Measurements from ENCODE around the gene TMEM117. TPM values are rescaled to one million over a fixed set of nuclear protein-coding genes. Genes with fewer than 3 reads are reported as not detected.

The TMEM117 gene
- total and polyA plus RNA-seq, 10 of the 15 experiments (the other 5 are each of a cell fraction or from before 2014, with no cell fraction given), result 3.1 to 8.2 (median 6.1) TPM

DNA sequence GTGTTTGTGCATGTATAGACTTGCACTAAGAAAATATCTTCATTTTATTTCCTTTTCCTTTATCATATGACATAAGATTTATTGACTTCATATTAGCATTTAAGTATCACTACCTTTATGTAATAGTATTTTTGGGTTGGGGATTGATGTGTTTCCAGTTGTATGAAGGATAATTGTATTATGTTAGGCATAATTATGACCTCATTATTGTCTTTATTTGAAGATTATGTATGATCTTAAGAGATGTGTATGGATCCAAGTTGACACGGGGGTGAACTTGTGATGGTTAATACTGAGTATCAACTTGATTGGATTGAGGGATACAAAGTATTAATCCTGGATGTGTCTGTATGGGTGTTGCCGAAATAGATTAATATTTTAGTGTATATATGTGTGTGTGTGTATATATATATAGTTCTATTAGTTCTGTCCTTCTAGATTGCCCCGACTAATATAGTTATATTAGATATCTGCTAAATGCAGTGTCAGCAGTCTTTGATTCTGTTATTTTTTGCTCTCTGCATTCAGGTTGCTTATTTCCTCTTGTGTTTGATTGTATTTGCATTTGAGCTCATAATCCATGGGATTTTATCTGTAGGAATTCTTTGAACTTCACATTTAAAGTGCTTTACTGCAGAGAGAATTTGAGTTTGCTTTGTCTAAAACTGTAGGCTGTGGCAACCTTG, 211.0 kb downstream of the TMEM117 start:
- Histone ChIP-seq H3K4me3 (no peak overlapping the region), H3K27ac (ENCODE audit: control insufficient read depth, insufficient read depth) (no peak overlapping the region), H2AFZ (ENCODE audit: control insufficient read depth, low read depth, low read length) (no peak overlapping the region), H3K27me3 (replicated peaks in 1 of 2; ENCODE audit: control insufficient read depth in 2 of 2, insufficient read depth in 2 of 2, low read length in 1 of 2) (no peaks in the 10 kb centered on the region), H3K79me2 (ENCODE audit: control insufficient read depth, insufficient read depth, low read length) (no peaks in the 10 kb centered on the region), H4K20me1 (ENCODE audit: control insufficient read depth, insufficient read depth) (no peaks in the 10 kb centered on the region), H3K4me1 (ENCODE audit: control insufficient read depth, insufficient read depth, low read length) (no peaks in the 10 kb centered on the region), H3K36me3 (ENCODE audit: control insufficient read depth in 2 of 2, insufficient read depth in 2 of 2, low read length in 1 of 2) (no peaks in the 10 kb centered on the region), H3K4me2 (ENCODE audit: control insufficient read depth, insufficient read depth) (no peak overlapping the region), H3K9ac (ENCODE audit: control insufficient read depth, insufficient read depth, low read length) (no peak overlapping the region), H3K9me3 (replicated peaks; ENCODE audit: control insufficient read depth, insufficient read depth, low read length) (no peaks in the 10 kb centered on the region)
- ChIA-PET CTCF (interaction anchor here (1.0 kb wide), 1 partner anchor 262 kb away, joined by 3 read pairs; no protein-coding TSS in a partner anchor), RAD21 (ENCODE audit: unreplicated experiment) (no interaction called here), SMC1A (ENCODE audit: uncharacterized antibody, unreplicated experiment) (no interaction called here), POLR2A (no interaction called here)
- TF ChIP-seq SUPT20H (IDR thresholded peaks at IDR 0.05; ENCODE audit: borderline replicate concordance, control insufficient read depth, low read depth, low read length) (no peak), KDM1A (IDR thresholded peaks at IDR 0.05; ENCODE audit: borderline replicate concordance) (no peak)
- ATAC-seq (no peak), DNase-seq (ENCODE audit: low read depth, low spot score) (no peak), FAIRE-seq (no peak)
- intact Hi-C loops (cut with micrococcal nuclease; ENCODE audit: unreplicated experiment) (no loop called here), in situ Hi-C loops (cut with MboI) (no loop called here)
- BruUV-seq (replicated peaks), result no TSS peak
- whole genome bisulfite sequencing (ENCODE audit: insufficient coverage, insufficient replicate concordance, low lambda C conversion rate, missing lambda C conversion rate), result 85% methylated on average over 3 of the region's 3 CpGs

DNA sequence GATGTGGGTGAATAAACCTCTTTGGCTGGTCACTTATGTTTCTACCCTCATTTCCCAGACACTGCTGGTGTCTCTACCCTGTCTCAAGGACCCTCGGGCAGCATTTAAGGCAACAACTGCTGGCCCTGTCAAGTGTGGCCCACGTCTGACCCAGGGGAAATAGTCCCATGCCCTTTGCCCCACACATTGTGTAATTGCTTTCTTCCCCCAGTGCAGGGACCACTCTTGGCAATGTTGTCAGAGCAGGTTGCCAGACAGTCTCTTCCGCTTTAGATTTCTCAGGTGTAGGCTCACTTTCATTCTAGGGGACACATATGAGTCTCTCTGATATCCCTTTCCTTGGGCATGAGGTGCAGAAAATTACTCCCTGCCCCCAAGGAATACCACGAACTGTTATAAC, 216.7 kb downstream of the TMEM117 start:
- DNase-seq (ENCODE audit: low read depth, low spot score) (no peak), FAIRE-seq (no peak), ATAC-seq (no peak)
- RAD21 ChIA-PET (ENCODE audit: unreplicated experiment), result no interaction called here
- SMC1A ChIA-PET (ENCODE audit: uncharacterized antibody, unreplicated experiment), result no interaction called here
- Histone ChIP-seq H3K4me3 (no peak overlapping the region), H2AFZ (ENCODE audit: control insufficient read depth, low read depth, low read length) (no peak overlapping the region), H3K79me2 (ENCODE audit: control insufficient read depth, insufficient read depth, low read length) (no peaks in the 10 kb centered on the region), H3K9ac (ENCODE audit: control insufficient read depth, insufficient read depth, low read length) (no peak overlapping the region), H3K27ac (ENCODE audit: control insufficient read depth, insufficient read depth) (no peak overlapping the region), H3K4me2 (ENCODE audit: control insufficient read depth, insufficient read depth) (no peak overlapping the region), H3K4me1 (ENCODE audit: control insufficient read depth, insufficient read depth, low read length) (no peaks in the 10 kb centered on the region), H3K27me3 (replicated peaks in 1 of 2; ENCODE audit: control insufficient read depth in 2 of 2, insufficient read depth in 2 of 2, low read length in 1 of 2) (no peaks in the 10 kb centered on the region), H3K9me3 (replicated peaks; ENCODE audit: control insufficient read depth, insufficient read depth, low read length) (no peaks in the 10 kb centered on the region), H4K20me1 (ENCODE audit: control insufficient read depth, insufficient read depth) (no peaks in the 10 kb centered on the region), H3K36me3 (ENCODE audit: control insufficient read depth in 2 of 2, insufficient read depth in 2 of 2, low read length in 1 of 2) (no peaks in the 10 kb centered on the region)
- POLR2A ChIA-PET, result no interaction called here
- WGBS (ENCODE audit: insufficient coverage, insufficient replicate concordance, low lambda C conversion rate, missing lambda C conversion rate), result 46% methylated on average over 4 of the region's 4 CpGs
- BruUV-seq (replicated peaks), result no TSS peak
- intact Hi-C loops (cut with micrococcal nuclease; ENCODE audit: unreplicated experiment) (no loop called here), in situ Hi-C loops (cut with MboI) (no loop called here)
- CTCF ChIA-PET, result no interaction called here
- TF ChIP-seq YBX1 (IDR thresholded peaks at IDR 0.05), result no peak
- TF ChIP-seq, protein P1, sequence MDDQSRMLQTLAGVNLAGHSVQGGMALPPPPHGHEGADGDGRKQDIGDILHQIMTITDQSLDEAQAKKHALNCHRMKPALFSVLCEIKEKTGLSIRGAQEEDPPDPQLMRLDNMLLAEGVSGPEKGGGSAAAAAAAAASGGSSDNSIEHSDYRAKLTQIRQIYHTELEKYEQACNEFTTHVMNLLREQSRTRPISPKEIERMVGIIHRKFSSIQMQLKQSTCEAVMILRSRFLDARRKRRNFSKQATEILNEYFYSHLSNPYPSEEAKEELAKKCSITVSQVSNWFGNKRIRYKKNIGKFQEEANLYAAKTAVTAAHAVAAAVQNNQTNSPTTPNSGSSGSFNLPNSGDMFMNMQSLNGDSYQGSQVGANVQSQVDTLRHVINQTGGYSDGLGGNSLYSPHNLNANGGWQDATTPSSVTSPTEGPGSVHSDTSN (IDR thresholded peaks at IDR 0.05; ENCODE audit: insufficient replicate concordance, low read depth, low read length), result no peak
- no peak for TF ChIP-seq BHLHE40 (IDR thresholded peaks at IDR 0.05; ENCODE audit: borderline replicate concordance in 1 of 2, low read depth in 2 of 2, low read length in 1 of 2)
- TF ChIP-seq SREBF1 (IDR thresholded peaks at IDR 0.05; ENCODE audit: low read length), result no peak
- TF ChIP-seq BRCA1 (IDR thresholded peaks at IDR 0.05; ENCODE audit: low read depth, low read length), result no peak
- TF ChIP-seq, protein P2, sequence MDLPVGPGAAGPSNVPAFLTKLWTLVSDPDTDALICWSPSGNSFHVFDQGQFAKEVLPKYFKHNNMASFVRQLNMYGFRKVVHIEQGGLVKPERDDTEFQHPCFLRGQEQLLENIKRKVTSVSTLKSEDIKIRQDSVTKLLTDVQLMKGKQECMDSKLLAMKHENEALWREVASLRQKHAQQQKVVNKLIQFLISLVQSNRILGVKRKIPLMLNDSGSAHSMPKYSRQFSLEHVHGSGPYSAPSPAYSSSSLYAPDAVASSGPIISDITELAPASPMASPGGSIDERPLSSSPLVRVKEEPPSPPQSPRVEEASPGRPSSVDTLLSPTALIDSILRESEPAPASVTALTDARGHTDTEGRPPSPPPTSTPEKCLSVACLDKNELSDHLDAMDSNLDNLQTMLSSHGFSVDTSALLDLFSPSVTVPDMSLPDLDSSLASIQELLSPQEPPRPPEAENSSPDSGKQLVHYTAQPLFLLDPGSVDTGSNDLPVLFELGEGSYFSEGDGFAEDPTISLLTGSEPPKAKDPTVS (IDR thresholded peaks at IDR 0.05; ENCODE audit: low read depth, low read length), result no peak
- TF ChIP-seq MTA3 (IDR thresholded peaks at IDR 0.05; ENCODE audit: borderline replicate concordance, low read length), result no peak
- TF ChIP-seq MTA2 (IDR thresholded peaks at IDR 0.05; ENCODE audit: low read depth), result no peak
- no peak for TF ChIP-seq CEBPB (IDR thresholded peaks at IDR 0.05; ENCODE audit: borderline replicate concordance in 1 of 2, low read depth in 2 of 2, low read length in 2 of 2)
- TF ChIP-seq ESRRA (IDR thresholded peaks at IDR 0.05; ENCODE audit: low read length), result no peak
- TF ChIP-seq, protein P3, sequence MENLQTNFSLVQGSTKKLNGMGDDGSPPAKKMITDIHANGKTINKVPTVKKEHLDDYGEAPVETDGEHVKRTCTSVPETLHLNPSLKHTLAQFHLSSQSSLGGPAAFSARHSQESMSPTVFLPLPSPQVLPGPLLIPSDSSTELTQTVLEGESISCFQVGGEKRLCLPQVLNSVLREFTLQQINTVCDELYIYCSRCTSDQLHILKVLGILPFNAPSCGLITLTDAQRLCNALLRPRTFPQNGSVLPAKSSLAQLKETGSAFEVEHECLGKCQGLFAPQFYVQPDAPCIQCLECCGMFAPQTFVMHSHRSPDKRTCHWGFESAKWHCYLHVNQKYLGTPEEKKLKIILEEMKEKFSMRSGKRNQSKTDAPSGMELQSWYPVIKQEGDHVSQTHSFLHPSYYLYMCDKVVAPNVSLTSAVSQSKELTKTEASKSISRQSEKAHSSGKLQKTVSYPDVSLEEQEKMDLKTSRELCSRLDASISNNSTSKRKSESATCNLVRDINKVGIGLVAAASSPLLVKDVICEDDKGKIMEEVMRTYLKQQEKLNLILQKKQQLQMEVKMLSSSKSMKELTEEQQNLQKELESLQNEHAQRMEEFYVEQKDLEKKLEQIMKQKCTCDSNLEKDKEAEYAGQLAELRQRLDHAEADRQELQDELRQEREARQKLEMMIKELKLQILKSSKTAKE (IDR thresholded peaks at IDR 0.05; ENCODE audit: low read depth, poor library complexity, severe bottlenecking), result no peak
